ENCODE measurements around the gene PCDHA1.

- no peak for TF ChIP-seq EZH2phosphoT487 (IDR thresholded peaks at IDR 0.05; ENCODE audit: borderline replicate concordance, low read length)
- TF ChIP-seq, protein P1, sequence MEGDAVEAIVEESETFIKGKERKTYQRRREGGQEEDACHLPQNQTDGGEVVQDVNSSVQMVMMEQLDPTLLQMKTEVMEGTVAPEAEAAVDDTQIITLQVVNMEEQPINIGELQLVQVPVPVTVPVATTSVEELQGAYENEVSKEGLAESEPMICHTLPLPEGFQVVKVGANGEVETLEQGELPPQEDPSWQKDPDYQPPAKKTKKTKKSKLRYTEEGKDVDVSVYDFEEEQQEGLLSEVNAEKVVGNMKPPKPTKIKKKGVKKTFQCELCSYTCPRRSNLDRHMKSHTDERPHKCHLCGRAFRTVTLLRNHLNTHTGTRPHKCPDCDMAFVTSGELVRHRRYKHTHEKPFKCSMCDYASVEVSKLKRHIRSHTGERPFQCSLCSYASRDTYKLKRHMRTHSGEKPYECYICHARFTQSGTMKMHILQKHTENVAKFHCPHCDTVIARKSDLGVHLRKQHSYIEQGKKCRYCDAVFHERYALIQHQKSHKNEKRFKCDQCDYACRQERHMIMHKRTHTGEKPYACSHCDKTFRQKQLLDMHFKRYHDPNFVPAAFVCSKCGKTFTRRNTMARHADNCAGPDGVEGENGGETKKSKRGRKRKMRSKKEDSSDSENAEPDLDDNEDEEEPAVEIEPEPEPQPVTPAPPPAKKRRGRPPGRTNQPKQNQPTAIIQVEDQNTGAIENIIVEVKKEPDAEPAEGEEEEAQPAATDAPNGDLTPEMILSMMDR (IDR thresholded peaks at IDR 0.05; ENCODE audit: low read depth, low read length, poor library complexity, severe bottlenecking), result no peak
These were observed 96.1 kb downstream of the PCDHA1 start, which contains the start of gene PCDHA13 for GRCh38 chr5:140881889-140882590.

Measured in DOHH2 (cell line).